Activated B cell treated with CpG ODN at 0.5 μM for 24 hours (primary cell): ENCODE data around the gene PRDM16. TPM values are rescaled to one million over a fixed set of nuclear protein-coding genes. Genes with fewer than 3 reads are reported as not detected.

ENCODE experiments used
- ATAC-seq: fragments of 200-7000 bp; cut with Tn5 transposase; one replicate; pipeline ENCODE4 v1.10.0; 2021; ENCODE audit warnings: low read depth, mild to moderate bottlenecking, moderate library complexity
- CTCF ChIA-PET: fragments of 350-600 bp; sonication (Branson Sonifier 250); formaldehyde crosslinking; loops from one replicate; lab custom pipeline; 2021; ENCODE audit warnings: antibody characterized with exemption; lab: Charles Lee
- POLR2A ChIA-PET: fragments of 350-600 bp; sonication (Branson Sonifier 250); formaldehyde crosslinking; loops from one replicate; lab custom pipeline; 2021; ENCODE audit warnings: antibody characterized with exemption; lab: Charles Lee
- DNase-seq: peaks from one replicate; pipeline ENCODE4 v3.0.0; 2022
- H3K27ac Mint-ChIP-seq: one replicate; pipeline ENCODE4 v1.8.0; 2020; ENCODE audit warnings: mixed read lengths
- H3K27me3 Mint-ChIP-seq: one replicate; pipeline ENCODE4 v1.8.0; 2021; ENCODE audit warnings: mixed read lengths
- H3K36me3 Mint-ChIP-seq: one replicate; pipeline ENCODE4 v1.8.0; 2021; ENCODE audit warnings: low read depth, mixed read lengths
- H3K4me1 Mint-ChIP-seq: one replicate; pipeline ENCODE4 v1.8.0; 2021; ENCODE audit warnings: mixed read lengths
- H3K4me3 Mint-ChIP-seq: one replicate; pipeline ENCODE4 v1.8.0; 2020; ENCODE audit warnings: mild to moderate bottlenecking, mixed read lengths
- H3K9me3 Mint-ChIP-seq: one replicate; pipeline ENCODE4 v1.8.0; 2020; ENCODE audit warnings: mixed read lengths
- CTCF ChIP-seq: fragments of 200-600 bp; IDR thresholded peaks from one replicate; pipeline ENCODE4 v1.8.0; 2022; ENCODE audit warnings: antibody characterized with exemption, mild to moderate bottlenecking
- intact Hi-C: fragments of 100-400 bp; cut with micrococcal nuclease; formaldehyde crosslinking; loops from one replicate; pipeline ENCODE4 v1.15.1; 2024
- total RNA-seq: library from RNA; stranded (reverse); gene quantifications from 2 replicates; pipeline ENCODE4 v1.2.3, GENCODE V29; 2022

Gene PRDM16
- total RNA-seq, 1 donor from 2014 or later = not detected

- ChIA-PET POLR2A (no interaction called here), CTCF (no interaction called here)
- TF ChIP-seq CTCF = no peak
- no peaks in the 10 kb centered on the region for H3K36me3 Mint-ChIP-seq
- peaks cover 6% of the 10 kb centered on the region for H3K4me1 Mint-ChIP-seq
- ATAC-seq (no peak), DNase-seq (no peak)
- H3K27ac Mint-ChIP-seq = no peak overlapping the region
- no peak overlapping the region for H3K4me3 Mint-ChIP-seq
- peaks cover 7% of the 10 kb centered on the region for H3K27me3 Mint-ChIP-seq
- intact Hi-C loops = no loop called here
- peaks cover 9% of the 10 kb centered on the region for H3K9me3 Mint-ChIP-seq
Measured at GRCh38 chr1:3320246-3321152, 251.5 kb downstream of the PRDM16 start.

GRCh38 chr1:3321559-3322449, 252.8 kb downstream of the PRDM16 start:
- POLR2A ChIA-PET = no interaction called here
- DNase-seq (no peak), ATAC-seq (no peak)
- Mint-ChIP-seq H3K36me3 (no peaks in the 10 kb centered on the region), H3K9me3 (peaks cover 3% of the 10 kb centered on the region), H3K4me1 (peaks cover under 1% of the 10 kb centered on the region), H3K27ac (no peak overlapping the region), H3K27me3 (peaks cover 12% of the 10 kb centered on the region), H3K4me3 (no peak overlapping the region)
- intact Hi-C loops = no loop called here
- CTCF ChIA-PET = no interaction called here
- no peak for TF ChIP-seq CTCF

DNA sequence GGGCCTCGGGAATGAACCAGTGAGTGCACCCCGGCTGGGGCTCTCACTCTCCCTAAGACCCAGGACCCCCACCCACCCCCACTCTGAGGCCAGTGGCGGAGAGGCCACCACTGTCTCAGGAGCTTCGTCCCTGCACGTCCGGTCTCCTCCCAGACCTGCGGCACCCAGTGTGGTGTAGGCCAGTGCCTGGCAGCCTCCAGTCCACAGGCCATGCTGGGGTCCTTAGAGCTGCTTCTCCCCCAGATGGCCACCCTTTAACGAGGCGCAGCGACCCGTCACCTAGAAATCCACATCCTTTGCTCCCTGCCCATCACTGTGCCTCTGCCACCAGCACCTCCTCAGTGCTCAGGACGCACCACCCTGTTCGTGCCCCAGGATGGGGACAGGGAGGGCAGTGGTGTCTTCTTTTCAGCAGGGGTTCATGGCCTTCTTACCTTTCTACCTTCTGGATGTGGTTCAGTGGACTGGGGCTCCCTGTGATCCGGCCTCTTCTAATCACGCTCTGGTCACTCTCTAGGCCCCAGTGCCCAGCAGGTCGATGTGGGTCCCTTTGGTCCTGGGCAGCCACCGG, 253.5 kb downstream of the PRDM16 start:
- peaks cover 3% of the 10 kb centered on the region for H3K9me3 Mint-ChIP-seq
- ChIA-PET POLR2A (no interaction called here), CTCF (no interaction called here)
- no peak overlapping the region for H3K4me3 Mint-ChIP-seq
- no peaks in the 10 kb centered on the region for H3K4me1 Mint-ChIP-seq
- no peaks in the 10 kb centered on the region for H3K36me3 Mint-ChIP-seq
- no peak for TF ChIP-seq CTCF
- H3K27me3 Mint-ChIP-seq = peaks cover 12% of the 10 kb centered on the region
- DNase-seq (no peak), ATAC-seq (no peak)
- H3K27ac Mint-ChIP-seq = no peak overlapping the region
- intact Hi-C loops = no loop called here

GRCh38 chr1:3323021-3323795, 254.2 kb downstream of the PRDM16 start:
- DNase-seq (no peak), ATAC-seq (no peak)
- ChIA-PET CTCF (no interaction called here), POLR2A (no interaction called here)
- H3K9me3 Mint-ChIP-seq = peaks cover 3% of the 10 kb centered on the region
- H3K27me3 Mint-ChIP-seq = peaks cover 12% of the 10 kb centered on the region
- intact Hi-C loops = no loop called here
- H3K36me3 Mint-ChIP-seq = no peaks in the 10 kb centered on the region
- no peak overlapping the region for H3K27ac Mint-ChIP-seq
- TF ChIP-seq CTCF = no peak
- no peak overlapping the region for H3K4me3 Mint-ChIP-seq
- H3K4me1 Mint-ChIP-seq = no peaks in the 10 kb centered on the region
